ENCODE results near the gene SLC22A3.
"Not testable (repeated sequence)": the region's sequence is repeated elsewhere in the genome, so short reads cannot be mapped to it uniquely, and the experiment has no call there.

Gene SLC22A3

DNA sequence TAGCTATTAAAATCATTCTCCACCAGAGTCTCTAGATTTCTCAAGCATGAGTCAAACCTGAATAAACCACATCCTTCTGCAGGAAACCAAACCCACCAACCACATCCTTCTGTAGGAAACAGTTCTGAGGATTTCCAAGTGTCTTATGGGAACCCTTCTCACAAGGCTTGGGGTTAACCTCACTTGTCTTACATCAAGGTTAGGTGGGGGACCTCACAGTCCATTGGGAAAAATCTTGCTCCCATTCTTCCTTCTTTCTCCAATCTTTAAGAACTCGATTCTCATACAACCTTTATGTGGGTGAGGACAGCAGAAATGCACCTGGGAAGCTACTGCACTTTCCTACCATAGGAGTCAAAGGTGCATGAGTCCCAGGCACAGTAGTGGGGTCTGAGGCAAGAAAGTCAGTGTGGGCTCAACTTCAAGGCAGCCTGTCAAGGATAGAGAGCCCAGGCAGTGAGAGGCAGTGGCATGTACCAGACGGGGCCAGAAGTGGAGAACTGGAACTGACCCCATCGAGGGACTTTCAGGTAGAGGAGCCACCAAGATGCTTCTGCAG lies 114.5 kb downstream of the SLC22A3 start:
- TF ChIP-seq, protein P1, sequence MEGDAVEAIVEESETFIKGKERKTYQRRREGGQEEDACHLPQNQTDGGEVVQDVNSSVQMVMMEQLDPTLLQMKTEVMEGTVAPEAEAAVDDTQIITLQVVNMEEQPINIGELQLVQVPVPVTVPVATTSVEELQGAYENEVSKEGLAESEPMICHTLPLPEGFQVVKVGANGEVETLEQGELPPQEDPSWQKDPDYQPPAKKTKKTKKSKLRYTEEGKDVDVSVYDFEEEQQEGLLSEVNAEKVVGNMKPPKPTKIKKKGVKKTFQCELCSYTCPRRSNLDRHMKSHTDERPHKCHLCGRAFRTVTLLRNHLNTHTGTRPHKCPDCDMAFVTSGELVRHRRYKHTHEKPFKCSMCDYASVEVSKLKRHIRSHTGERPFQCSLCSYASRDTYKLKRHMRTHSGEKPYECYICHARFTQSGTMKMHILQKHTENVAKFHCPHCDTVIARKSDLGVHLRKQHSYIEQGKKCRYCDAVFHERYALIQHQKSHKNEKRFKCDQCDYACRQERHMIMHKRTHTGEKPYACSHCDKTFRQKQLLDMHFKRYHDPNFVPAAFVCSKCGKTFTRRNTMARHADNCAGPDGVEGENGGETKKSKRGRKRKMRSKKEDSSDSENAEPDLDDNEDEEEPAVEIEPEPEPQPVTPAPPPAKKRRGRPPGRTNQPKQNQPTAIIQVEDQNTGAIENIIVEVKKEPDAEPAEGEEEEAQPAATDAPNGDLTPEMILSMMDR (IDR thresholded peaks at IDR 0.05; ENCODE audit: control insufficient read depth, insufficient read depth, low read depth, low read length, missing control alignments): no peak
- no peak overlapping the region for H3K4me3 ChIP-seq (ENCODE audit: control insufficient read depth, low read depth, low read length)
- peak; percentile 59 for DNase-seq (ENCODE audit: low read depth)

DNA sequence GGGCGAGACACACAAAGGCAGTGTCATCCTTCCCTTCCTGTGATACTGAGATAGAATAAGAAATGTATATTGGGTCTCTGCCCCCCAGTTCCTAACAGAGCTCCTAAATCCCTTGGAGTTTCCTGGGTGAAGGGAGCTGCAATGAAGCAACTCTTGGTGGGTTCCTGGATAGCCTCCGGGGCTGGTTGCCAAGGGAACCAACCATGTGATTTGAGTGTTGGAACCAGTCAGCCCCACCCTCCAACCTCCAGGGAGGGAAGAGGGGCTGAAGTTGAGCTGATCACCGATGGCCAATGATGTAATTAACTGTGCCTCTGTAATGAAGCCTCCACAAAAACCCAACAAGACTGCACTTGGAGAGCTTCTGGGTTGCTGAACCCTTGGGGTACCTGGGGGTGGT lies 116.6 kb downstream of the SLC22A3 start:
- TF ChIP-seq, protein P1 (IDR thresholded peaks at IDR 0.05; ENCODE audit: control insufficient read depth, insufficient read depth, low read depth, low read length, missing control alignments): no peak
- DNase-seq (ENCODE audit: low read depth): no peak
- H3K4me3 ChIP-seq (ENCODE audit: control insufficient read depth, low read depth, low read length): no peak overlapping the region

DNA sequence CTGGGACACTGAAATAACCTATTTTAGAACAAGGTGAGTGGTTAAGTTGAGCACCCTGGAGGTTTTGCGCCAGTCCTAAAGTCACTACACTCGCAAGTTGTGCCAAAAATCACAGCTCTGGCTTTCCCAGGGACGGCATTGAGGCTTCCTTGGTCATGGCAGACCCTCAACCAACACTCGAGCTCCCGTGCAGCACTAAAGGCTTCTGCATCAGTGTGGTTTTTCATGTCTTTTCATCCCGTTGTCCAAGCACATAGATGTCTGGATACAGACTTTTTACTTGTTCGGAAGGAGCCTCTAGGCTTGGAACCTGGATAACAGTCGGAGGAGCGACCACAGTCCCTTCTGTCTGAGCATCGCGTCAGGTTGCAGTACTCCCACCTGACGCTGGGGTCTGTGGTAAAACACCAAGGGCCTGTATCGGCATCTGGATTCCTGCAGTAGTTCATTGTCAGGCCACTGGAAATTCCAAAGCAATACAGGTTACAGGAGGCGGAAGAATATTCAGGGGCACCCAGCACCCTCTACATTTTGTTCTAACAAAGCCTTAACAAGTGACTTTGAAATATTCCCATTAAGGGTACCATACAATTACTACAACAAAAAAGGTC lies 119.2 kb downstream of the SLC22A3 start:
- DNase-seq (ENCODE audit: low read depth): not testable (repeated sequence)

DNA sequence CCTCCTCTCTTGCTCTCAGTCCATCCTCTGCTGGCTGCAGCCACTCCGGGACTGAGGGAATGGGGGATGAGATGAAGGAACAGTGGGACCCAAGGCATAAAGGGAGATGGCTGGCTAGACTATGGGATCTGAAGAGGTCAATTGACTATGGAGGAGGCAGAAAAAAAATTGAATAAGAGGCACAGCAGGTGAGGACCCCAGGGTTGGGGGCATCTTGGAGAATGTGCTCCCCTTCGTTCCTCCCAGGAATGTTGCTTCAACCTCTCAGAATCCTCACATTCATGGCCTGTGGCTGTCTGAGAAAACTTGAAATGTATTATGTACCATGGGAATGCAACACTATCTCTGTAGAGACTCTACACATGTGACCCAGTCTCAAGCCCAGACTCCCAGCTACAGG lies 121.0 kb downstream of the SLC22A3 start:
- DNase-seq (ENCODE audit: low read depth): no peak
- TF ChIP-seq, protein P1 (IDR thresholded peaks at IDR 0.05; ENCODE audit: control insufficient read depth, insufficient read depth, low read depth, low read length, missing control alignments): no peak

More for the DNA sequence above, 119.2 kb downstream of the SLC22A3 start:
- not testable (repeated sequence) for H3K4me3 ChIP-seq (ENCODE audit: control insufficient read depth, low read depth, low read length)

DNA sequence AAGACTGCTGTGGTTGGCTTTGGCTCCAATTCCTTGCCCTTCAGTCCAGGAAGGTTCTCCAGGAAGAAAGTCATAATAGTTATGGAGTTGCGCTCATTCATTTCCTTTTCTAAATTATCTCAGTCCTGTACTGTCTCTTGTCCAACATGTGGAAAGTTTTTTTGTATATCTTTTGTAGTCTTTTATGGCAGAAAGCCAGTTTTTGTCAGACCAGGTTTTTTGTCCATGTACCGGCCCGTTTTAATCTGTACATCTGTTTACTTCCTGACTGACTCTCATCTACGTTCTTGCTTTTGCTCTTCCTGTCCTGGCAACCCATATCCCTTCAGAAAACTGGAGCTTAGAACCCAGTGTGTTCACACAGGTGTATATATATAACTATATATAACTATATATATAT lies 127.9 kb downstream of the SLC22A3 start:
- H3K4me3 ChIP-seq (ENCODE audit: control insufficient read depth, low read depth, low read length): not testable (repeated sequence)

More for the DNA sequence above, 121.0 kb downstream of the SLC22A3 start:
- H3K4me3 ChIP-seq (ENCODE audit: control insufficient read depth, low read depth, low read length): no peak overlapping the region

GRCh38 chr6:160477072-160477471 lies 128.9 kb downstream of the SLC22A3 start:
- not testable (repeated sequence) for H3K4me3 ChIP-seq (ENCODE audit: control insufficient read depth, low read depth, low read length); DNase-seq (ENCODE audit: low read depth)

More for the DNA sequence above, 127.9 kb downstream of the SLC22A3 start:
- DNase-seq (ENCODE audit: low read depth): not testable (repeated sequence)

GRCh38 chr6:160477901-160478300 lies 129.7 kb downstream of the SLC22A3 start:
- no peak overlapping the region for H3K4me3 ChIP-seq (ENCODE audit: control insufficient read depth, low read depth, low read length)
- DNase-seq (ENCODE audit: low read depth): no peak
- TF ChIP-seq, protein P1 (IDR thresholded peaks at IDR 0.05; ENCODE audit: control insufficient read depth, insufficient read depth, low read depth, low read length, missing control alignments): no peak

DNA sequence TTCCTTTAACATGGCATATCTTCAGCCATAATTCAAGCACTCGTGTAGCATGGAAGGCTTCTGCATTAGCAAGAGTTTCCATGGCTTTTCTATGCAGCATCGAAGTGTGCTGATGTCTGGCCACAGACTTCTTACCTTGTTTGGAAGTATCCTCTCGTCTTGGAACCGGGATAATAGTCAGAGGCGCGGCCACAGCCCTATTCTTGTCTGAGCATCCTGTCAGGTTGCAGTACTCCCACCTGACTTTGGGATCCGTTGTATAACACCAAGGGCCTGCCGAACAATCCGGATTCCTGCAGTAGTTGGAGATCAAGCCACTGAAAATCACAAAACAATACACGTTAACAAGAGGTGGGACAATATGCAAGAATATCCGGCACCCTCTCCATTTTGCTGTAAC lies 138.9 kb downstream of the SLC22A3 start:
- DNase-seq (ENCODE audit: low read depth): no peak
- H3K4me3 ChIP-seq (ENCODE audit: control insufficient read depth, low read depth, low read length): no peak overlapping the region
- TF ChIP-seq, protein P1 (IDR thresholded peaks at IDR 0.05; ENCODE audit: control insufficient read depth, insufficient read depth, low read depth, low read length, missing control alignments): no peak

All from AG09309 (cell line).